OCI-LY3 (cell line): ENCODE measurements around the gene PPFIBP2.

Experiments
- H2AFZ ChIP-seq: fragments of 200-600, 300-600 bp; shearing (Covaris generic); 2 replicates; pipeline ENCODE4 v1.6.0; 2014; ENCODE audit warnings: antibody characterized with exemption, low read depth, low read length
- H3K27ac ChIP-seq: fragments of 200-600, 300-600 bp; sonication (generic); 2 replicates; pipeline ENCODE4 v1.5.1; 2014; ENCODE audit warnings: mild to moderate bottlenecking, low read length, moderate library complexity, mixed read lengths
- H3K27me3 ChIP-seq: fragments of 200-600, 300-600 bp; sonication (generic); 2 replicates; pipeline ENCODE4 v1.6.1; 2014; ENCODE audit warnings: low read depth, low read length, mixed read lengths
- H3K36me3 ChIP-seq: fragments of 200-600, 300-600 bp; sonication (generic); replicated peaks from 2 replicates; pipeline ENCODE3; 2014; ENCODE audit warnings: low read depth, low read length, mixed read lengths
- H3K4me1 ChIP-seq: fragments of 300-600, 200-600 bp; sonication (generic); 2 replicates; pipeline ENCODE4 v1.6.1; 2014; ENCODE audit warnings: low read length, mixed read lengths
- H3K4me2 ChIP-seq: fragments of 200-600, 300-600 bp; sonication (generic); 2 replicates; pipeline ENCODE4 v1.6.1; 2014; ENCODE audit warnings: low read length, mixed read lengths
- H3K4me3 ChIP-seq: fragments of 300-600, 200-600 bp; sonication (generic); 2 replicates; pipeline ENCODE4 v1.5.1; 2014; ENCODE audit warnings: antibody characterized with exemption, mild to moderate bottlenecking, low read length, moderate library complexity
- H3K79me2 ChIP-seq: fragments of 300-600, 200-600 bp; shearing (Covaris generic); 2 replicates; pipeline ENCODE4 v1.6.1; 2014; ENCODE audit warnings: mild to moderate bottlenecking, low read length, mixed read lengths
- H3K9ac ChIP-seq: fragments of 300-600, 200-600 bp; shearing (Covaris generic); 2 replicates; pipeline ENCODE4 v1.6.0; 2014; ENCODE audit warnings: mild to moderate bottlenecking, low read length, moderate library complexity
- H3K9me3 ChIP-seq: fragments of 200-600, 300-600 bp; shearing (Covaris generic); 2 replicates; pipeline ENCODE4 v1.6.1; 2014; ENCODE audit warnings: low read length, mixed read lengths; ENCODE audit not compliant: insufficient read depth
- H4K20me1 ChIP-seq: fragments of 200-600, 300-600 bp; sonication (generic); 2 replicates; pipeline ENCODE4 v1.6.1; 2016; ENCODE audit warnings: low read length, mixed read lengths; ENCODE audit not compliant: insufficient read depth
- CTCF ChIP-seq: fragments of 200-600, 300-600 bp; sonication (generic); IDR thresholded peaks from 2 replicates; pipeline ENCODE4 v1.5.1; 2014; ENCODE audit warnings: antibody characterized with exemption, low read length, low read depth
- EZH2phosphoT487 ChIP-seq: fragments of 200-600 bp; shearing (Covaris generic); IDR thresholded peaks from 2 replicates; pipeline ENCODE4 v1.6.1; 2018; ENCODE audit warnings: antibody characterized with exemption, mixed run types, low read depth

Gene PPFIBP2

GRCh38 chr11:7498193-7498592 is 15.6 kb upstream of the PPFIBP2 start:
- Histone ChIP-seq H3K4me3 (no peak overlapping the region), H3K27me3 (no peaks in the 10 kb centered on the region), H4K20me1 (no peaks in the 10 kb centered on the region), H3K9ac (no peak overlapping the region), H2AFZ (no peak overlapping the region), H3K9me3 (no peaks in the 10 kb centered on the region), H3K36me3 (peaks cover under 1% of the 10 kb centered on the region), H3K27ac (no peak overlapping the region), H3K4me2 (no peak overlapping the region), H3K4me1 (peaks cover 42% of the 10 kb centered on the region), H3K79me2 (no peaks in the 10 kb centered on the region)
- TF ChIP-seq CTCF (no peak), EZH2phosphoT487 (no peak)

- Histone ChIP-seq H3K36me3 (peaks cover 3% of the 10 kb centered on the region), H3K4me3 (no peak overlapping the region), H3K9ac (no peak overlapping the region), H3K27ac (no peak overlapping the region), H3K4me2 (no peak overlapping the region), H3K27me3 (no peaks in the 10 kb centered on the region), H3K79me2 (no peaks in the 10 kb centered on the region), H3K9me3 (no peaks in the 10 kb centered on the region), H4K20me1 (no peaks in the 10 kb centered on the region), H2AFZ (no peak overlapping the region), H3K4me1 (peaks cover 42% of the 10 kb centered on the region)
- TF ChIP-seq CTCF (no peak), EZH2phosphoT487 (no peak)
Observed at GRCh38 chr11:7499081-7499480, 14.7 kb upstream of the PPFIBP2 start.

- no peaks in the 10 kb centered on the region for H4K20me1 ChIP-seq
- H3K4me3 ChIP-seq = no peak overlapping the region
- H2AFZ ChIP-seq = no peak overlapping the region
- H3K9me3 ChIP-seq = no peaks in the 10 kb centered on the region
- H3K36me3 ChIP-seq = peaks cover 3% of the 10 kb centered on the region
- no peaks in the 10 kb centered on the region for H3K79me2 ChIP-seq
- peaks cover 42% of the 10 kb centered on the region for H3K4me1 ChIP-seq
- no peaks in the 10 kb centered on the region for H3K27me3 ChIP-seq
- no peak for TF ChIP-seq EZH2phosphoT487
- TF ChIP-seq CTCF = no peak
- H3K27ac ChIP-seq = no peak overlapping the region
- no peak overlapping the region for H3K9ac ChIP-seq
- H3K4me2 ChIP-seq = no peak overlapping the region
Observed at GRCh38 chr11:7500251-7500650, 13.5 kb upstream of the PPFIBP2 start.

- Histone ChIP-seq H3K4me1 (peaks cover 42% of the 10 kb centered on the region), H3K27ac (no peak overlapping the region), H3K4me2 (no peak overlapping the region), H3K36me3 (peaks cover 3% of the 10 kb centered on the region), H3K27me3 (no peaks in the 10 kb centered on the region), H3K9me3 (no peaks in the 10 kb centered on the region), H3K79me2 (no peaks in the 10 kb centered on the region), H2AFZ (no peak overlapping the region), H4K20me1 (no peaks in the 10 kb centered on the region), H3K4me3 (no peak overlapping the region), H3K9ac (no peak overlapping the region)
- TF ChIP-seq CTCF (no peak), EZH2phosphoT487 (no peak)
Observed at GRCh38 chr11:7501251-7501650, 12.5 kb upstream of the PPFIBP2 start.
